Measurements from ENCODE around the gene ZNF155. TPM values are rescaled to one million over a fixed set of nuclear protein-coding genes. Genes with fewer than 3 reads are reported as not detected.

ZNF155 gene
- total and polyA plus RNA-seq, 2 donors (not counting 3 experiments of a cell fraction or from before 2014, with no cell fraction given), result 2.0 to 5.9 TPM

DNA sequence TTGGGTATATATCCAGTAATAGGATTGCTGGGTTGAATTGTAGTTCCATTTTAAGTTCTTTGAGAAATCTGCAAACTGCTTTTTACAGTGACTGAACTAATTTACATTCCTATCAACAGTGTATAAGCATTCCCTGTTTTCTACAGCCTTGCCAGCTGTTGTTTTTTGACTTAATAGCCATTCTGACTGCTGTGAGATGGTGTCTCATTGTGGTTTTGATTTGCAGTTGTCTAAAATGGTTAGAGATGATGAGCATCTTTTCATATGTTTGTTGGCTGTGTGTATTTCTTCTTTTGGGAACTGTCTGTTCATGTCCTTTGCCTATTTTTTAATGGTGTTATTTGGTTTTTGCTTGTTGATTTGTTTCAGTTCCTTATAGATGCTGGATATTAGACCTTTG lies 37.2 kb downstream of the ZNF155 start:
- H4K20me1 ChIP-seq (replicated peaks; ENCODE audit: control insufficient read depth, extremely low read depth, insufficient read depth, low read length), result no peaks in the 10 kb centered on the region
- H3K36me3 ChIP-seq (ENCODE audit: control insufficient read depth in 2 of 2, extremely low read depth in 1 of 2, insufficient read depth in 2 of 2, low read length in 2 of 2), result no peaks in the 10 kb centered on the region
- no peaks in the 10 kb centered on the region for H3K4me1 ChIP-seq (ENCODE audit: control insufficient read depth, extremely low read depth, insufficient read depth, low read length)
- ChIA-PET POLR2A (no interaction called here), CTCF (interaction anchor here (1.2 kb wide), 1 partner anchor 17 kb away, joined by 3 read pairs; no protein-coding TSS in a partner anchor)
- intact Hi-C loops (cut with micrococcal nuclease) (no loop called here), dilution Hi-C loops (cut with MboI; ENCODE audit: extremely low pct_ligation_motif_present, low sequenced_read_pairs) (no loop called here)
- no peaks in the 10 kb centered on the region for H3K9me3 ChIP-seq (replicated peaks; ENCODE audit: control insufficient read depth, insufficient read depth, low read length)
- FAIRE-seq, result no peak
- no peak overlapping the region for H3K9ac ChIP-seq (replicated peaks; ENCODE audit: extremely low read depth, insufficient read depth, low read length)
- no peaks in the 10 kb centered on the region for H3K9me1 ChIP-seq (replicated peaks; ENCODE audit: control insufficient read depth, extremely low read depth, insufficient read depth, low read length)
- no peak overlapping the region for H3K27ac ChIP-seq (ENCODE audit: insufficient read depth, low read depth, low read length)
- H2AFZ ChIP-seq (ENCODE audit: low read depth, low read length), result no peak overlapping the region
- H3K4me2 ChIP-seq (ENCODE audit: insufficient read depth, low read length), result no peak overlapping the region
- no peaks in the 10 kb centered on the region for H3K79me2 ChIP-seq (ENCODE audit: control insufficient read depth, insufficient read depth, low read length)
- no TSS peak for BruUV-seq (replicated peaks)
- H3K27me3 ChIP-seq (ENCODE audit: control insufficient read depth in 2 of 2, insufficient read depth in 2 of 2, low read length in 2 of 2), result peaks cover 2 to 3% of the 10 kb centered on the region in 2 experiments
- no peak overlapping the region for H3K4me3 ChIP-seq (replicated peaks in 1 of 3; ENCODE audit: insufficient read depth in 1 of 3, low read depth in 1 of 3, low read length in 3 of 3)
- DNase-seq (ENCODE audit: low read depth, low spot score), result no peak
- TF ChIP-seq GATA2 (IDR thresholded peaks at IDR 0.05; ENCODE audit: insufficient read depth, insufficient read length, low read depth, low read length), result no peak
- TF ChIP-seq, protein P1, sequence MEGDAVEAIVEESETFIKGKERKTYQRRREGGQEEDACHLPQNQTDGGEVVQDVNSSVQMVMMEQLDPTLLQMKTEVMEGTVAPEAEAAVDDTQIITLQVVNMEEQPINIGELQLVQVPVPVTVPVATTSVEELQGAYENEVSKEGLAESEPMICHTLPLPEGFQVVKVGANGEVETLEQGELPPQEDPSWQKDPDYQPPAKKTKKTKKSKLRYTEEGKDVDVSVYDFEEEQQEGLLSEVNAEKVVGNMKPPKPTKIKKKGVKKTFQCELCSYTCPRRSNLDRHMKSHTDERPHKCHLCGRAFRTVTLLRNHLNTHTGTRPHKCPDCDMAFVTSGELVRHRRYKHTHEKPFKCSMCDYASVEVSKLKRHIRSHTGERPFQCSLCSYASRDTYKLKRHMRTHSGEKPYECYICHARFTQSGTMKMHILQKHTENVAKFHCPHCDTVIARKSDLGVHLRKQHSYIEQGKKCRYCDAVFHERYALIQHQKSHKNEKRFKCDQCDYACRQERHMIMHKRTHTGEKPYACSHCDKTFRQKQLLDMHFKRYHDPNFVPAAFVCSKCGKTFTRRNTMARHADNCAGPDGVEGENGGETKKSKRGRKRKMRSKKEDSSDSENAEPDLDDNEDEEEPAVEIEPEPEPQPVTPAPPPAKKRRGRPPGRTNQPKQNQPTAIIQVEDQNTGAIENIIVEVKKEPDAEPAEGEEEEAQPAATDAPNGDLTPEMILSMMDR (IDR thresholded peaks at IDR 0.05; ENCODE audit: extremely low read depth in 1 of 2, insufficient read depth in 1 of 2, low read depth in 1 of 2, low read length in 2 of 2), result no peak
- TF ChIP-seq, protein P2, sequence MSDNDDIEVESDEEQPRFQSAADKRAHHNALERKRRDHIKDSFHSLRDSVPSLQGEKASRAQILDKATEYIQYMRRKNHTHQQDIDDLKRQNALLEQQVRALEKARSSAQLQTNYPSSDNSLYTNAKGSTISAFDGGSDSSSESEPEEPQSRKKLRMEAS (IDR thresholded peaks at IDR 0.05; ENCODE audit: insufficient read depth, insufficient read length), result no peak
- TF ChIP-seq POLR2A (IDR thresholded peaks at IDR 0.05; ENCODE audit: low read depth, low read length), result no peak
- TF ChIP-seq JUN (IDR thresholded peaks at IDR 0.05; ENCODE audit: borderline replicate concordance, insufficient read depth, insufficient read length, low read depth), result no peak
- no peak for TF ChIP-seq POLR2AphosphoS5 (IDR thresholded peaks at IDR 0.05; ENCODE audit: insufficient read depth, low read depth, low read length)
- no peak for TF ChIP-seq FOS (IDR thresholded peaks at IDR 0.05; ENCODE audit: borderline replicate concordance, insufficient read depth, low read length)
- no peak for TF ChIP-seq EZH2 (IDR thresholded peaks at IDR 0.05; ENCODE audit: borderline replicate concordance, low read depth, low read length, severe bottlenecking)
- no peak for TF ChIP-seq MYC (IDR thresholded peaks at IDR 0.05; ENCODE audit: low read depth, low read length)

All from endothelial cell of umbilical vein (primary cell).